Hematopoietic multipotent progenitor cell treated with erythropoietin and hydrocortisone succinate and interleukin-3 and kit ligand, for 6 days (in vitro differentiated cells): ENCODE results near the gene ZNF512B.
A peak's percentile ranks its signal among the peaks of the same experiment; 100 is the strongest.
"Not testable (repeated sequence)": the region's sequence is repeated elsewhere in the genome, so short reads cannot be mapped to it uniquely, and the experiment has no call there.

Source experiments
- DNase-seq: peaks from one replicate; pipeline ENCODE4 v3.0.0-alpha.2; 2015

Gene ZNF512B

DNA sequence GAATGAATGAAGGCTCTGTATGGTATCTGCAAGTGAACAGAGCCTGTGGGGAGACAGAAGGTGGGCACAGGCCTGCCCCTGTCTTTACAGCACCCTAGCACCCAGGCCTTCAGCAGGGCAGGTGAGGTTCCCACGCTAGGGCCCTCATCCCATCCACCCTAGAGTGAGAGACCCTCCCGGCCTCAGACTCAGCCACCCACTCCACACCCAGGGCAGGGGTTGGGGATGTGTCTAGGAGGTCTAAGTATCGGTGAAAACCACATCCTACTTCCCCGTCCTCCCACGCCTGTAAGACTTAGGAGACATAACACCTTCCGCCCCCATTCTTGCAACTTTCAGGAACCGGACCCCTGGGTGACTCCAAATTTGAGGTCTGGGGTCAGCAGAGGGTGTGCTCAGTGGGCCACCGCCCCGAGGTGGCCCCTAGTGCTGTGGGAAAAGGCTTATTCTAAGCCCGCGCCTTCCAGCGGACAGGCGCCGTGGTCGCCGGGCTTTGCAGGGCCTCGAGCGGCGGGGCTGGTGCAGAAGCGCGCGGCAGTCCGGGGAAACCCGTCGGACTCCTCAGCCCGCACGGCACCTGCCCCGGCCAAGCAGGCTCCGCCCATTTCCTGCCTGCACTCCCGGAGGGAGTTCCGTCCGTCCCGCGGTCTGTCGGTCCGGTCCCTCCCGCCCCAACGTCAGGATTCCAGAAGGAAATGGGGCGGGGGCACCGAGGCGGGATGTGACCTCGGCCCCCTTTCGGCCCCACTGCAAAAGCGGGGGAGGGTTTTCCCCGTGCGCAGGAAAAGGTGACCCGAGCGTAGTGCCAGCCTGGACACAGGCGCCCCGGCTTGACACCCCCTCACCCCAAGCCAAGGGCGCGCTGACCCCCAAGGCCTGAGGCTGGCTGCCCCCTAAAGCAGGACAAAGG, 8.8 kb upstream of the ZNF512B start:
- peak; percentile 69 for DNase-seq

DNA sequence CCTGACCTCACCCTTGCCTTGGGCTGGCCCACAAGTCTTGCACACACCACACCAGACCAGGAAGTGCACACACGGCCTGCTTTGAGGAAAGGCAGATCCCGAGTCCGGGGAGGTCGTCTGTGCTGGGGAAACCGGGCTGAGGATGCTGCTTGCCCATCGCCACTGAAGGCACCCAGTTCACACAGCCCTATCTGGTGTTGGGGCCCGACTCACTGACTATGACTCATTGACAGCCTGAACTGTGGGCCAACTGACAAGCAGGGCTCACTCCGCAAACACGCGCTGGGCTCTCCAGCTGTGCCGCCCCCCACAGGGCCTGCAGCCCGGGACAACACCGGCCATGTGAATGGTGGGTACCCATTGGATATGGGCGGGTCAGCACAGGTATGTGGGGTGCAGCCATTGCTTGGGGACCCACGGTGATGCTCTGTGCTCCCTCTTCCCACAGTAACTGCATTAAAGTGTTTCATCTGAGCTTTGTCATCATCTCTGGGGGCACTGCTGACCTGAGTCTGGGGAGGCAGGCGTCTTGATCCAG, 8.1 kb upstream of the ZNF512B start:
- DNase-seq, result peak; percentile 86

DNA sequence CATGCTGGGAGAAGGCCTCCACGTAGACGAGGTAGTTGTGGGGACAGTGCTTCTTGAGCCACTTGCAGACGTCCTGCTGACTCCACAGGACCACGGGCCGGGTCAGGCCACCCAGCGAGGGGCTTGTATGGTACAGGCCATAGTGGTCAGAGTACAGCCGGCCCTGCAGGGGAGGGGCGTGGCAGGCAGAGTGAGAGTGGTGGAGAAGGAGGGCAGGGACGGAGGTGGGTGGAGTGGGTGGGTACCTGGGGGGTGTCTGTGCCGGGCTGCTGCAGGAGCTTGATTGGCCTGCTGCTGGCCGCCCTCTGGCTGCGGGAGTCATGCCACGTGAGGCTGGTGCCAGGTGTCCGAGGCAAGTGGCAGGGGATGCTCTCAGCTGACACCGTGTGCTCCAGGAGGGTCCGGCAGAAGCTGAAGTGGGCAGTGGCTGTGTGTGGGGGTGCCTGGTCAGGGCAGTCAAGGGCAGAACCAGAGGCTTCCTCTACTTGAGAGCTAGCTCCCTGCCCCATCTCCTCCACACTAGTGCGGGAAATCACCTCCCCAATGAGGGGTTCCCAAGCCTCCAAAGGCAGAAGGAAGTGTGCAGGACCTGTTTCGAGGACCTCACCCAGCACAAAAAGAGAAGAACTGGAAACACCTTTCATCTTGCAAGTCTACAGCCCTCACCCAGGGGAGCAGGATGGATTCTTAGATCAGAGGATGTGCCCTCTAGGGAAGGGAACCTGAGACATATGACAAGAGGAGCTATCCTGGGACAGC, 7.4 kb upstream of the ZNF512B start:
- no peak for DNase-seq

DNA sequence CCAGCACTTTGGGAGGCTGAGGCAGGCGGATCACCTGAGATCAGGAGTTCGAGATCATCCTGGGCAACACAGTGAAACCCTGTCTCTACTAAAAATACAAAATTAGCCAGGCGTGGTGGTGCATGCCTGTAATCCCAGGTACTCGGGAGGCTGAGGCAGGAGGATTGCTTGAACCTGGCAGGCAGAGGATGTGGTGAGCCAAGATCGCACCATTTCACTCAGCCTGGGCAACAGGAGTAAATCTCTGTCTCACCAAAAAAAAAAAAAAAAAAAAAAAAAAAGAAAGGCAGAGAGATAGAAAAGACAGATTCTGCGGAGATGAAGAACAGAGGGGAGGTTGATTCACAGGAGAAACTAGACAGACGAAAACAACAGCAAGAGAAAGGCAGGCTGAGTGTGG, 6.8 kb upstream of the ZNF512B start:
- DNase-seq, result not testable (repeated sequence)

DNA sequence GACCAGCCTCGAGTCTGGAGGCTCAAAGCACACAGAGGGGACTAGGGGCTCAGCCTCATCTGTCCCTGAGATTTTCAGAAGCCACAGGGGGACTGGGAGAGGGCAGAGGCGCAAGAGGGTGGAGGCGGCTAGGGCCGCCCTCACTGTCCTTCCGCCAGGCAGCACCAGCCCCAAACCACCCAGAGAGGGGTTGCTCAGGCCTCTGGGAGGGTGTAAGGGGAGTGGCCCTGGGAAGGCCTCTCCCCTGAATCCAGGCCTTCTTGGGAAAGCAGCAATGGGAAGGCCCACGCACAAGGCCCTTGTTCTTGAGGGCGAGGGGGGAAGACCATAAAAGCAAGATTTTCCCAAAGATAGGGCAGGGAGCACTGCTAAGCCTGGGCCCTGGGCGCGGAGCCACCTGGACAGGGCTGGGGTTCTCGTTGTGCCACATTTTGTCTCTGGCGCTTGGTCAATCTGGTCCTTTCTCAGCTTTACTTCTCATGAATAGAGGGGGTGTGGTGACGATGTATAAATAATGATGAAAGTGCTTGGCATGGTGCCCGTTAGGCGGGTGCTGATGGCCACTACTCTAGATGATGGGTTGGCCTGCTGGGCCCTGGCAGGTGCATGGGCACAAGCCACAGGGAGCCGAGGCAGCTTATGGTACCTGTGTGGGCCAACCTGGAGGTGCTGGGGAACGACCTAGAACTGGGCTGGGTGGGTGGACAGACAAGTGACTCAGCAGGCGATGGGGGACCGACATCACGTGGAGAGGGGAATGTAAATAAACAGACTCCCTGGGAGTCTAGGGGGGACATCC, 4.9 kb upstream of the ZNF512B start:
- no peak for DNase-seq

DNA sequence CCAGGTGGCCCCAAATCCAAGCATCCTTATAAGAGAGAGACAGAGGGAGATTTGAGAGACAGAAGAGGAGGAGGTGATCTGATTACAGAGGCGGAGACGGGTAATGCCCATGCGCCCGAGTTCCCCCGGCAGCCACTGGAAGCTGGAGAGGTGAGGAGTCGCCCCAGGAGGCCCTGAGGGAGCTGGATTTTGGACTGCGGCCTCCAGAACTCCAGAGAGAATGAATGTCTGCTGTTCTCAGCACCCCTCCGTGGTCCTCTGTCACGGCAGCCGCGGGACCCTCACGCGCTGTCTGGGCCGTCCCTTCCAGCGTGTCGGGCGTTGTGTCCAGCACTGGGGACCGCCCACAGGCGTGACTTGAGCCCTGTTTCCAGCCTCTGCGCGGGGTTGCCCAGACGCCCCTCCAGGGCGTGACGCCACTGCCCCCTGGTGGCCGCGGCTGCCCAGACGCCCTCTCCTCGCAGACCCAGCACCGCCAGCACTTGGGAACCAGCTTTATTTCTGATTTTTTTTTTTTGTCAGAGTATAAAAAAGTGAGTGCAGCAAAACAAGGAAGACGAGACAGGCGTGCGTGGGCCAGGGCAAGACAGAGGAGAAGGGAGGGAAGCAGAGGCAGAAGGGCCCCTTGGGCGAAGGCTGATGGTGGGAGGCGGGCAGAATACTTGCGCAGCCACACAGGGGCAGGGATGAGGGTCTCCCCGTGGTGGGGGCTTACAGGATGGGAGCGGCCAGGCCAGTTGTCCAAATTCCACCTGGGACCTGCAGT, 4.1 kb upstream of the ZNF512B start:
- DNase-seq, result peak; percentile 89

DNA sequence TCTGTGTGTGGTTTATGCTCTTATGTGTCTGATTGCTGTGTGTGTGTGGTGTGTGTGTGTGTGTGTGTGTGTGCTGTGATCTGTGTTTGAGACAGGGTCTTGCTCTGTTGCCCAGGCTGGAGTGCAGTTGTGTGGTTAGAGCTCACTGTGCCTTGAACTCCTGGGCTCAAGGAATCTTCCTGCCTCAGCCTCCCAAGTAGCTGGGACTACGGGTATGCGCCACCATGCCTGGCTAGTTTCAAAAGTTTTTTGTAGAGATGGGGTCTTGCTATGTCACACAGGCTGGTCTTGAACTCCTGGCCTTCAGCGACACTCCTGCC, 3.4 kb upstream of the ZNF512B start:
- DNase-seq, result no peak

DNA sequence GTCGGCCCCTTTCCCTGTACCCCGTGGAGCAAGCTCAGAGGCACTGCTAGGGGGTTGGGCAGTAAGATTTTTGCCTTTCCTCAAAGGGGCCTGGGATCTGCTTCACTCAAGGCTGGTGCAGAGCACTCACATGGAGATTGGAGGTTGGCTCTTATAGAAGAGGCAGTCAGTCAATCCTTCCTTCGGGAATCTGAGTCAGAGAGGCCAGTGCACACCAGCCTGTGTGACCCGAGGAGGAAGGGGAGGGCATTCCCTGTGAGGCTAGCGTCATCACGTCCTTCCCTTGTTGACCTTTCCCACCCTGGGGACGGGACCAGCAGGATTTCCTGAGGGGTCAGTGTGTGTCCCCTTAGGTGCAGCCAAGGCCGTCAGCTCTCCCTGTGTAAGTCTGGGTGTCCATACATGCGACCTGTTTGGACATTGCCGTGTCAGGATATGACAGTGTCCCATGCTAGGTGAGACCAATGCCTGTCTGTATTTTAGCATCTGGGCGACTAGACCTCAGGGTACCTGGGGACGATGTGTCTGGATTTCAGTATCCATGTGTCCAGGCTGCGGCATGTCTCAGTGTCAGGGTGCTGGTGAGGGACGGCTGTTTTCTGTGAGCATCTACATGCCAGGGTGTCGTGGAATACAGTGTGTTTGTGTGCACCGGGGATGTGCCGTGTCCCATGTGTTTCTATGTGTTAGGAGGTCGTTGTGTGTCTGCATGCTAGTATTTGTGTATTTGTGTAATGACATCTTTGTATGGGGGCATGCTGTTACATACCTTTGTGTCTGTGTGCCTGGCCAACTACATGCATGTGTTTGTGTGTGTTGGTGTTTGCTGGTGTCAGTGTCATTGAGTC, 2.8 kb upstream of the ZNF512B start:
- no peak for DNase-seq

DNA sequence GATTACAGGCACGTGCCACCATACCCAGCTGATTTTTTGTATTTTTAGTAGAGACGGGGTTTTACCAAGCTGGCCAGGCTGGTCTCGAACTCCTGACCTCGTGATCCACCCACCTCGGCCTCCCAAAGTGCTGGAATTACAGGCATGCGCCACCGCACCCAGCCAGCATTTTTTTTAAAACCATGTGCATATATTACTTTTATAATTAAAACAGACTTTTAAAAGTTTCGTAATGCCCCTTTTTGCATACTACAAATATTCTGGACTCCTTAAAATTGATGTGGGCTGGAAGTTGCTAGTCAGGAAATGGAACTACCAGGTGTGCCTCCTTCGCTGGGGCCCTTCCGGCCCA, 2.2 kb upstream of the ZNF512B start:
- DNase-seq, result not testable (repeated sequence)

DNA sequence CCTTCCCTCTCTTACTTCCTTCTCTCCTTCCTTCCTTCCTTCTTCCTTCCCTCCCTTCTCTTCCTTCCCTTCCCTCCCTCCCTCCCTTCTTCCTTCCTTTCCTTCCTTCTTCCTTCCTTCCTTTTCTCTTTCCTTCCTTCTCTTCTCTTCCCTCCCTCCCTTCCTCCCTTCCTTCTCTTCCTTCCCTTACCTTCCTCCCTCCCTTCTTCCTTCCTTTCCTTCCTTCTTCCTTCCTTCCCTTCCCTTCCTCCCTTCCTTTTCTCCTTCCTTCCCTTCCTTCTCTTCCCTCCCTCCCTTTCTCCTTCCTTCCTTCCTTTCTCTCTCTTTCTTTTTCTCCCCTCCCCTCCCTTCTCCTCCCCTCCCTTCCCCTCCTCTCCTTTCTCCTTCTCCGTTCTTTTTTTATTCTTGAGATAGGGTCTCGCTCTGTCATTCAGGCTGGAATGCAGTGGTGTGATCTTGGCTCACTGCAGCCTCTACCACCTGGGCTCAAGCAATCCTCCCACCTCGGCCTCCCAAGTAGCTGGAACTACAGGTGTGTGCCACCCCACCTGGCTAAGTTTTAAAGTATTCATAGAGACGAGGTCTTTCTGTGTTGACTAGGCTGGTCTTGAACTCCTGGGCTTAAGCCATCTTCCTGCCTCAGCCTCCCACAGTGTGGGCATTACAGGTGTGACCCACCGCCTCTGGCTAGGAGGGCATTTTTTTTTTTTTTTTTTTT, 1.1 kb upstream of the ZNF512B start:
- no peak for DNase-seq

DNA sequence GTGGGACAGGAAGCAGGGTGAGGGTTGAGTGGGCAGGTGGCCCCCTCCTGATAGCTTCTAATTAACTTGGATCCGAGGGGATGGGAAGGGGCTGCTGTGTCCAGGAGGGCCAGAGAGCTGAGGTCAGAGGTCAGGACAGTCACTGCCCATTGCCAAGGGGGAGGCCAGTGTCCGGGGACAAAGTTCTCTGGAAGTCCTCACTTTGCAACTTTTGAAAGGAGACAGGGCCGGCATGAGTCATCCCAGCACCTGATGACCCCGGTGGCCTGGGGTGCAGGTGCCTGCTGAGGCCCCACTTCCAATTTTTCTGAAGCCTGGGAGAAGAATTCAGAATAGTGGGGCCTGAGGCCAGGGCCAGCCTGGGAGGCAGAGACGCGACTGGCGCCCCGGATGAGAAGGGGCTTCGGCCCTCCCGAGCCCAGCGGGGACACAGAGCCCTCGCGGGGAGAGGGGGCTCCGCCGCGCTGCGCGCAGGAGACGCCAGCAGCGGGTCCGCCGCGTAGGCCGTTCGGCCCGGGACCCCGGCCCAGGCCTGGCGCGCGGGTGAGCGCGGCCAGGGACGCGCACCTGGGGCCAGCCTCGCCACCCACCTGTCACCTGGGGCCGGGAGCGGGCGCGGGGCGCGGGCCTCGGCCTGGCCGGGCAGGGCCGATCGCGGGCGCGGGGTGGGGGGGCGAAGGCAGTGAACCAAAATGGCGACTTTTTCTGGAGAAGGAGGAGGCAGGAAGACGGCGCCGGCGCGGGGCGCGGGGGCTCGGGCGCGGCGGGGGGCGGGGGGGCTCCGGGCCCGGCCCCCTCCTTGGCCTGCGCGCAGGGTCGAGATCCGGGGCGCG, 586 bp downstream of the ZNF512B start:
- peak; percentile 56 for DNase-seq

DNA sequence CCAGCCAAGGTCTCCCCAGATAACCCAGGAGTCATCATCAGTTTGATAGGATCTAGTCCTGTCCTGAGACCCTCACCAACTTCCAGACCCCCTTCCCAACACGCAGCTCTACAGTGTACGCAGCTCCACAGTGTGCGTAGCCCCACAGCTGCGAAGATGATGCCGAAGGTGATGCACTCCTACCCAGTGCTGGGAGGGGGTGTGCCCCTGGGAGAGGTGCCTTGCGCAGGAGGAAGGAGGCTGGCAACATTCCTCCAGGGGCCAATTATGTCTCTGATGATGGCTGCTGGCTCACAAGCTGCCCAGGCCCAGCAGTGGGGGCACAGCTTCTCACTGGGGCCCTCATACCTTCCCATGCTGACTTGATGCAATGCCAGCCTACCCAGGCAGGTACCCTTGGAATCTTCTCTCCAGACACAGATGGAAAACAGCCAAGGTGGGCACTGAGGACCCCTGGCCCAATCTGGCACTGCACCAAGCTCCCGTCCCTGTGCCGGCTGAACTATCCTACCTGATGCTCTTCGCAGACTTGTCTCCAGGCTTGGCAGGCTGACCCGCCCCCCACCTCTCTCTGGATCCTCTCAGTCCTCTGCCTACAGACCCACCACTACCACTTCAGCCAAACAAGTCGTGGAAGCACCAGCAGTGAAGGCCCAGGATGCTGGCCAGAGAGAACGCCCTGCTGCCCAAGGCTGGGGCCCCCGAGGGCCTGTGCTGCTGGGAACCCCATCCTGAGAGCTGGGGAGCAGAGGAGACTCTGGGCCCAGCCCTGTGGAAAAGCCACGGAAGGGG, 1.4 kb downstream of the ZNF512B start:
- DNase-seq, result peak; percentile 22

DNA sequence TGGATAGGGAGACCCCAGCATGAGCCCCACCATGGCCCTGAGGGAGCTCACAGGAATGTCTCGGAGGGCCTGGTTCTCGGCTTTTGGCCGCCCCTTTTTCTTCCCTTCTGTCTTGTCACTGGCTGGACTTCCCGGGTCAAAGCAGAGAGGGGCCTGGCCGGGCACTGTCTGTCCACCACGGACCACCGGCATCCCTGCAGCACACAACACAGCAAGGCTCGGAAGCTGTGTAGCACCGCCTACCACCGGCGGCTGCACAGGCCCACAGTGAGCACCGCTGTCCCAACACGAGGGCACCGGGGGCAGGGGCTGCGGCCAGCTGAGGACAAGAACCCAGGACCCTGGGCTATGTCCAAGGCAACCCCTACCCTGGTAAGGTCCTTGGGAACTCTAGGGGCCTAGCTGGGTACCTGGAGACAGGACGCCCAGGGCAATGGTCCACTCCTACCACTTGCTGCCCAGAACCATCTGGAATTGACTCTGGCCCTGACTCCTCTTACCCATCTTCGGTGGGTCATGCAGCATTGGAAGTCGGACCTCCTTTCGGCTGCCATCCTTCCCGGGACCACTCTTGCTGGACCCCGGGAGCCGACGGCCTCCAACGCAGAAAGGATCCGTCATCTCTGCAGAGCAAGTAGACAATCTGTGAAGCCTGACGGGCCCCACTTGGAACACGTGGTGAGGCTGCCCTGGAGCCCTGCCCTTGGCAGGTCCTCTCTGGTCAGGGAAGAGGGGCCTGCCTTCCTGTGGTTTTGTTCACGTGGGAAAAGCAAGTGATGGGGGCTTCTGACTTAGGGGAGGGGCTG, 2.2 kb downstream of the ZNF512B start:
- no peak for DNase-seq

DNA sequence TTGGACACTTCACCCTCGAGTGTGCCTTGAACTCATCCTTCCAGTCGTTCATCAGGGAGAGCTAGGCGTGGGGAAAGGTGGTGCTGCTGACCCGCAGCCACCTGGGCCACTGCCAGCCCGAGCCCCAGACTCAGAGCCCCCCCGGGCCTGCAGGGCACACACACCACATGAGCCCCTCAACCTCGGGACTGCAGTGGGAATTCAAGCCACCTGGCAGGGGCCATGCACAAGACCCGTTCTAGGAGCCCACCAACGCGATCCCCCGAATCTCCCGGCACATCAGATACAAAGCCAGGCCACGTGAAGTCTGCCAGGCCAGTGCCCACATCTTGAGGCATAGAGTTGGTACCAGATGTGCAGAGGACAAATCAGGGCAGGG, 2.8 kb downstream of the ZNF512B start:
- no peak for DNase-seq

DNA sequence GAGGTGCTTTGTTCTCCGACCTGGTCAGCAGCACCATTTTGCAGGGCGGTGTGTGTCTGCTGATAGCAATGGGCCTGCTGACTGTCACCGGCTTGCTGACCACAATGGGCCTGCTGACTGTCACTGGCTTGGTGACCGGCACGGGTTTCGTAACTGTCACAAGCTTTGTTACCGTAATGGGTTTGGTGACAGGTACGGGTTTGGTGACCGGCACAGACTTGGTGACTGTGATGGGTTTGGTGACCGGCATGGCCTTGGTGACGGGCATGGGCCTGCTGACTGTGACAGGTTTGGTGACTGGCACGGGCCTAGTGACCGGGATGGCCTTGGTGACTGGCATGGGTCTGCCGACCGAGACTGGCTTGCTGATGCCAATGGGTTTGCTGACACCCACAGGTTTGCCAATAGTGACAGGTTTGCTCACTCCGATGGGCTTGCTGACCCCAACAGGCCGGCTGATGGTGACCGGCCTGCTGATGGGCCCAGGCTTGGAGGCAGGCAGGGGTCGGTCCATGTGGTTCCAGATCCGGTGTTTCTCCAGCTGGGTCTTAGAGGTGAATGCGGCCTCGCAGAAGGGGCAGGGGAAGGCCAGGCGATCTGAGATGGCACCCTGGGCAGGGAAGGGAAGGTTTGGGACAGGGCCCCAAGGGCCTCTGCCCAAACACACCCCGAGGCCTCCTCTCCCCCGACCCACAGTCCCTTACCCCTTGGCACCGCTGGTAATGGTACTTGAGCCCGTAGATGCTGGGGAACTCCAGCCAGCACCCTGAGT, 3.4 kb downstream of the ZNF512B start:
- DNase-seq, result no peak

DNA sequence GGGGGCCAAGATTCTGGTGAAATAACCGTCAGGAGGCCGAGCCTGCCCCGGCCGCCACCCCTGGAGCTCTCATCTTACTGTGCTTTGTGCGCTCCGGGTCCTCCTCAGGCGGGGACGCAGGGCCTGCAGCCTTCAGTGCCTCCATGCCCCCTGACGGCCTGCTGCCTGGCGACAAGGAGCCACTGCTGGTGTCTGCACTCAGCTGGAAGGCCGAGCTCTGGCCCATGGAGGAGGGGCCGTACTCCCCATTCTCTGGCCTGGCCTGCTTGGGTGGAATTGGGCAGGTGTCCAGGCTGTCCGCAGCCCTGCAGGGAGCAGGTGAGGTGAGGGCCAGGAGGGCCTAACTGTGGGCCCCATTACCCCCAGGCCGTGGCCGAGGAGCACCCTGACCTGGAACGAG, 5.3 kb downstream of the ZNF512B start:
- DNase-seq, result no peak

DNA sequence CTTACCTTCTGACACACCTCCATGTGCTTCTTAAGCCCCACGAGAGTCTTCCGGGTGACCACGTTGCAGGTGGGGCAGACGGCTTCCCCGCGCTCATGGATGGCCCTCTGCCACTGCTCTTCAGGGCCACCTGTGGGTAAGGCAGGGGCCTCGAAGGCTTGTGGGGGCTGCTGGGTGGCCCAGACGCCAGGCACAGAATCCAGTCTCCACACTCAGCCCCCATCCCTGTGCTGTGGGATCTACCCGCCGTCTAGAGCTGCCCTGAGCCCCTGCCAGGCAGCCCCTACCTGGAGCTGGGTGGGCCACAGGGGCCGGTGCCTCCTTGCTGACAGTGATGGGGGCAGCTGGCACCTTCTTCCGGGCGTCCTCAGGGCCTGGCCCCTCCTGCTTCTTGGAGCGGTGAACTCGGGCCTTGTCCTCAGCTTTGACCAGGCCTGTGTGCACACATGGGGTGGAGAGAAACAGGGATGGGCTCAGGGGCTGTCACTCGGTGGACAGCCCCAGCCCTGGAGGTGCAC, 5.9 kb downstream of the ZNF512B start:
- DNase-seq, result no peak
